Measurements from ENCODE around the gene ADAMTS6.

ADAMTS6 gene

DNA sequence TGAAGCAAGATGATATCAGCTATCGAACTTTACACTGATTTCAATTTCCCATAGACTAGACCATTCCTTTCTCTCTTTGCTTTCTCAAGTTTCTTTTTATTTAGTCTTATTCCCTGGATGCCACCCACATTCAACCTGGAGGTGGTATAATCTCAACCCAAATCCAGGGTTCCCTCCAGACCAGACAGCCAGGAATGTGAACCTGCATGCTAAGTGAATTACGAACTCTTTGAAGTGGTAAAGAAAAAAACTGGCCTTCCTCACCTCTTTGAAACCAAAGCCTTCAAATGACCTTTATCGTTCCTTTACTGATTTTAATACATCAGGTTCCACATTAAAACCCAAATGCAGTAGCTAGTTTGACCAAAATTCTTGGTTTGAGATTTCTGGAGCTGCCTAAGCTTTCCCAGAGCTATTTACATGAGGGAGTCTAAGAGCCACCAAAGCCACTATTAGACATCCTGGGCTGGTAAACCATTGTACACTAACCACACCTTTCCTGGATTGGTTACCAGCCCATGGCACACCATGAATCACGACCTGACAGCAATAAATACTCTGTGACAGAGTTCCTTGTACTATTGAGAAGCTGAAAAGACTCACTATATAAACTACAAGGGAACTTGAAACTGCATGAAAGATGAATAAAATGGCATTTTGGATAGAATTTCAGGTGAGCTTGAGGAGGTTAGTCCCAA, 323.7 kb downstream of the ADAMTS6 start:
- in situ Hi-C loops (cut with MboI; ENCODE audit: low sequenced_read_pairs), result no loop called here

DNA sequence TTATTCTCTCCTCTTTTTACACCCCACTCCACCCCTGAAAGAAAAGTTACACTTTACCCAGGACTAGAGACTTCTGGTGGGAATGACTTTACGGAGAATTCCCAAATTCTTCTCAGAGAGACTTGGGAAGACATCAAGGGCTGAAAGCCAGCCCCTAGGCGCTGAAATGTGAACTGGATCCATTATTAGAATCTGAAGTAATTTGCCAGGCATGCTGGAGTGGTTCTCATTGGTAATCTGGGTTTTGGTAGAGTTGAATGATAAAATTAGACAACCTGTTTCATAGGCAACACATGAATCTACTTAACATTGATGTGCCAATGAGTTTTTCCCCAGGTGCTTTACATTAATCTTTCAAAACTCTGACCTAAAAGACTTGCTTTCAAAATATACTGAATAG, 324.8 kb downstream of the ADAMTS6 start:
- in situ Hi-C loops (cut with MboI; ENCODE audit: low sequenced_read_pairs), result no loop called here

DNA sequence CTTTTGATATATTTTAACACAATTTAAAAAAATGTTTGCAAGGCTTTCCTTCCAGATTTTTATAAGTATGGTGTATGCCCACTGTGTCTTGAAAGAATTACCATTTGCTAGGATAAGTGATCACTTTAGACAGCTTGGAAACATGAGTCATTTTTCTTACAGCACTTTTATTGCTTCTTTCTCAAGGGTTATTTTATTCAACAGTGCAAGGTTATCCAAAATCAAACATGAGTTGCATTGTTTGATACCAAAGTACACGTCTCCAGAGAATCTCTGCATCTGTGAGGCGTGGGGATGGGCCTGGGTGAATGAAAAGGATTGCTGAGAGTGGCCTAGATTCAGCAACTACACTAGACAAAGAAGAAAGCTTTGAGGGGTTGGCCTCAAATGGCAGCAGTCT, 329.6 kb downstream of the ADAMTS6 start:
- in situ Hi-C loops (cut with MboI; ENCODE audit: low sequenced_read_pairs), result no loop called here

DNA sequence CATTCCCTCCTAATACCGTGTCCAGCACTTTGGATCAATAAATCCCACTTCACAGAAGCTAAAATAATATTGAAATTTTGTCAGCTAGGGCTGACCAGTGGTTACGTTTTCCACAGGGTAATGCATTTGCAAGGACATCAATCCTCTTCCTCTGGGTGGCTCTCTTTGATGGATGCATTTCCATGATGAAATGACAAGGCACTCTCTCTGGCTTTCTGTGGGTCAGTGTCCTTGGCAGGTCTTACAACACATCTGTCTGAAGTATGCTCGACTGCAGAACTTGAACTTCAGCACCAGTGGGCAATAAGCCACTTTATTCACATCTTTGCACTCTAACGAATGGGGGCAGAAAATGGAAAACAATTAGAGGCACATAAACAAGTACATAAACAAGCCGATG, 330.1 kb downstream of the ADAMTS6 start:
- in situ Hi-C loops (cut with MboI; ENCODE audit: low sequenced_read_pairs), result no loop called here

DNA sequence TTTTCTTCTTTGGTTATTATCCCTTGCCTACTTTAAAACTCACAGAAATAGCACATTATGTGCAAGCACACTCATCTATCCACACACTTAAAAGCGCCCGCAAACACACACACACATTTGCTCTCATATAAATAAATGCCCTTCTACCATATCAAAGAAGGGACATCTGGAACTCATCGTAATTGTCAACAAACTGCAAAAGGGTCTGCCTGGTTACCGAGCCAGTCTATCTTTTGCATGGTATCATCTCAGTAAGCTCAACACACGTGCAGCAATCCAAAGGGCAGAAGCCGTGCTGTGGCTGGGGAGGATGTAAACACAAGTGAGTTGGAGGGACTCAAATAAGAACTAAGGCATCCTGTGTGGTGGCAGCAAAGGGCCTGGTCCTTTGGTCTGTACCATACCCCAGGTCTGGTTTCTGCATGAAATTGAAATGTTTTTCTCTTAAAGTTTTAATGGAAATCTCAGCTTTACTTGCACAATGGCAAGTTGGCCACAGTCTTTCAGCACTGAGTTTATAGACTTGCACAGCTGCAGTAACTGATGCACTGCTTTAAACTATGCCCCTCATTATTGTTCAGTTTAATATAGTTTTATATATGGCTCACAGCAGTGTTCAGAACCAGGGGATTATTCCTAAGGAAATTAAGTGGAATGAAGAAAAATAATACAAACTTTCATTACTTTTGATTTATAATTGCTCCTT, 331.0 kb downstream of the ADAMTS6 start:
- in situ Hi-C loops (cut with MboI; ENCODE audit: low sequenced_read_pairs), result no loop called here

DNA sequence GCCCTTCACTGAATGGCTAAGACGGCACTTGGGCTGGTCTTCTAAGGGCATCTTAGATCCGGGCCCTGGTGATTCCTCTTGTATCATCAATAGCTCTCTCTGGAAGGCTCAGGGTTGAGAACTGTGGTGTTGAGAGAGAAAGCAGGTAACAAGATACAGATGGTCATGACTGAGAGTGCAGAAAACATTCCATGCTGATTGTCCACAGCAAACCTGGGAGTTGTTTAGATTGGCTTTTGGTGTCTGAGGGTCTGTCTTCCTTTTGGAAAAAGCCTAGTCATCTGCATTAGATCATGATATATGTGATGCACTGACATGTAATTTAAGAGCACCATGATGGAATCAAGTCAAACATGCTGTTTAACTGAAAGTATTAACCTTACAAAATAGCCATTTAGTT, 331.9 kb downstream of the ADAMTS6 start:
- in situ Hi-C loops (cut with MboI; ENCODE audit: low sequenced_read_pairs), result no loop called here

DNA sequence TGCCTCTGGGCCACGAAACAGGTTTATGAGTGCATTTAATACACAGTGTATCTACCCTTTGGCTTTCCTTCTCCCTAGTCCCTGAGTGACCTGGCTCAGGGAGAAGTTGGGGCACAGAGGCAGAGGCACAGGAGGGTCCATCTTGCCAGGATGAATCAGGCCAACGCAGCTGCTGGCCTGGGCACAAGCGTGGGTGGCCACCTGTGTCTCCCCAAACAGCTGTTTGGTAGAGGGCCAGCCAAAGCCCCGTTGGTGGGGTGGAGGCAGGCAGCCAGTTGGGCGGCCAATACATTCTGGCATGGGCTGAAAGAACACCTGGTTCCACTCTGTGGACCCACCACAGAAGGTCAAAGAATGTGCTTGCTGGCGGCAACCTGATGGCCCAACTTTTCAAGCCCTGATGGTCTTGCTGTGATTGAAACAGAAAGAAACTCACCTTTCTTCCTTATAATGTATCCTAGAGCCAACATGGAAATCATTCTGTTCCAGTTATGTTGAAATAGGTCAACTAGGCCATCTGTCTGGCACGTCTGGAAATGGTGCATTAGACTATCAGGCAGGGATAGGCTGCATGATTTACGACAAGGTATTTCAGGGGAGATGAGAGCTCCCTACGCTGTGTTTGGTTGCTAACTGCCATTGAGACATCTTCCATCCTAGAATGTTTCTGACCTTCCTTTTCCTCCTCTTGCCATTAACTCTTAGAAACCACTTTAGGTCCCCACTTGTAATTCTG, 337.4 kb downstream of the ADAMTS6 start:
- in situ Hi-C loops (cut with MboI; ENCODE audit: low sequenced_read_pairs), result no loop called here

DNA sequence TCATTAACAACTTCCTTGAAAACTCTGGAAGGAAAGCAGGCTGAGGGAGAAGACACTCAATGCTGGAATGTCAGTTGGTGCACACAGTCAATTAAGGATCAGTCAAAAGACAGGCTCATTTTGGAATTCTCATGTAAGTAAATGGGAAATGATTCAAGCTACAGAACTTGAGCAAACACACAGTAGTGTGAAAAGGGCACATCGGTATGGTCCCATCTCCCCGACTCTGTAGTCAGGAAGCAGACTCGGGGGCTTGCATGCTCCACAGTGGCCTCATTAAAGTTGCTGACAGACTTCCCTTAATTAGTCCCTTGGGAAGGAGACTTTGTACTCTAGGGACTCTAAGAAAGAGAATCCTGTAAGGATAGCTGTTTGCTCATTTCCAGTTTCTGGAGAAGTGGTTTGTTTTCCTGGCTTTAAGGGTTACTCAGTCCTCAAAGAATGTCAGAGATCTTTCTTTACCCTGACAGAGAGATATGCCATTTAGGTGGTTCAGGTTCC, 339.2 kb downstream of the ADAMTS6 start:
- in situ Hi-C loops (cut with MboI; ENCODE audit: low sequenced_read_pairs), result no loop called here

DNA sequence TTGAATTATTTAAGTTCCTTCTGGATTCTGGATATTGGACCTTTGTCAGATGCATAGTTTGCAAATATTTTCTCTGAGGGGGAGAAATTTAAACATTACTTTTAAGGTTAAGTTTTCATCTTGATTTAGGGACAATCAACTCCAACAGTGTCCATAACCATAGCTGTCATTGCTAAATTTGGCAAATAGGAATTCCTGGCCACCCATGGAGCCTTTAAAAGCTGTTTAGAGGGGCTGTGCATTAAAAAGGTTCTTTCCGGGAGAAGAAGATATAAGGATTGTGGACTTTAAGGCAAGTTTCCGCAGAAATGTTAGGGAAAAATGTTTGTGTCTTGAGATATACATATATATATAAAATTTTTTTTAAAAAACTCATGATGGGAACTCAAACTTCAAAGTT, 339.7 kb downstream of the ADAMTS6 start:
- in situ Hi-C loops (cut with MboI; ENCODE audit: low sequenced_read_pairs), result no loop called here

DNA sequence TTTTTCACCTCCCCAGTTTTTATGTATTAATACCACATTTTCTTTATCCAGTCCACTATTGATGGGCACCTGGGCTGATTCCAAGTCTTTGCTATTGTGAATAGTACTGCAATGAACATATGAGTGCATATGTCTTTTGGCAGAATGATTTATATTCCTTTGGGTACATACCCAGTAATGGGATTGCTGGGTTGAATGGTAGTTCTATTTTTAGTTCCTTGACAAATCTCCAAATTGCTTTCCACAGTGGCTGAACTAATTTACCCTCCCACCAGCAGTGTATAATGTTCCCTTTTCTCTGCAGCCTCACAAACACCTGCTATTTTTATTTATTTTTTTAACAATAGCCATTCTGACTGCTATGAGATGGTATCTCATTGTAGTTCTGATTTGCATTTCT, 340.2 kb downstream of the ADAMTS6 start:
- in situ Hi-C loops (cut with MboI; ENCODE audit: low sequenced_read_pairs), result no loop called here

DNA sequence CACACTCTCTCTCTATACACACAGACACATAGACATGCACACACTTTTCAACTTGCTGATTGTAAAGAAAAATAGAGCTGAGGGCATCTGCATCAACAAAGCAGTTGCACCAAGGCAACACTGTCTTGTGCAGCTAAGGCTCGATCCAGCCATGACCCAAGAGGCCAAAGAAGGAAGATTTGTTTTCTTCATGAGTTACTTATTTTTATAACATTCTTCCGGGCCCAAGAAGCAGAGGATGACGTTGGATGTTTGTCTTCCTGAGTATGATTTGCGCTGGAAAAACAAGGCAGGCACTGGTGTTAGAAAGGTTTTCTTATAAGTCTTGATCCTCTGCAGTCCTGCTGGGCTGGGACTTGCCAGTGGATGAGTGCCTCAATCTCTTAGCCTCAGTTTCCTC, 344.1 kb downstream of the ADAMTS6 start:
- in situ Hi-C loops (cut with MboI; ENCODE audit: low sequenced_read_pairs), result no loop called here

DNA sequence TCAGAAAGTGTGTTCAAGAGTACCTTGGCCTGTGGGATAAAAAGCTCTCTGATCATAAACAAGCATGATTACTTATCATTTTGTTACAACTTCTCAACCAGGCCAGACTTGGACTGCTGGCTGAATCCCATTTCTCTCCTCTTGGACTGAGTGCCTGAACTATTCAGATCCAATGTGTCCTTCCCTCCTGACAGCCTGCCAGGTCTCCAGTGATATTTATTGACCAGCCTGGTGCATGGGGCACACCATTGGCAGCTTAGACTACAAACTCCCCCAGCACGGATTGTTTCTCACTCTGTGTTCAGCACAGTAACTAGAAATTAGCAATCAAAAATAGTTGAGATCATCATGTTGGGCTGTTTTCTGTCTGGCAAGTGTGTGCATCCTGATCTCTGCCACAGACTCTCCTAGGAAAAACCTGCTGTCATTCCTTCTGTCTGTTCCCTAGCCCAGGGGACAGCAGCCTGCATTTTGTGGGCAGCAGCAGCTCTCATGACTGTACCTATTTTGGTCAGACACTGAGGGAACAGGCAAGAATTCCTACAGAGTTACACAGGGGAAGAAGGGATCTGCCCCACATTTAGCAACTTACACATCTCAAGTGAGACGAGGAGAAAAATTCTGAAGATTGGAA, 348.1 kb downstream of the ADAMTS6 start:
- in situ Hi-C loops (cut with MboI; ENCODE audit: low sequenced_read_pairs), result no loop called here

DNA sequence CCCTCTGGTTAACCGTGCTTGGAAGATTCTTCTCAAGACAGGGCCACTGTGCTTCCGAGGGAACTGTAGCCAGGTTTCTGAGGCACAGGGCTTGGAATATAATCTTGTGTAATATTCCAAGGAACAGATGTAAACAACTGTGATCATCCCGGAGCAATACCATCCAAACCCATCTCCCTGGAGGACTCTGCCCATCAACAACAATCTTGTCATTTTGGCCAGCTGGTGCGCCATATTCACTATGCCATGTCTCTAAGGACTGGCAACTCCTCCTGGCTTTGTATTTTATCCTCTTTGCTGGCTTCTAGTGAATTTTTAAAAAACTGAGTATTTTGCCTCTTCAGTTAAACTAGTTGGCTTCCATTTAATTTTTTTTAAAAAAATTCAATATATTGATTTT, 349.3 kb downstream of the ADAMTS6 start:
- in situ Hi-C loops (cut with MboI; ENCODE audit: low sequenced_read_pairs), result no loop called here

DNA sequence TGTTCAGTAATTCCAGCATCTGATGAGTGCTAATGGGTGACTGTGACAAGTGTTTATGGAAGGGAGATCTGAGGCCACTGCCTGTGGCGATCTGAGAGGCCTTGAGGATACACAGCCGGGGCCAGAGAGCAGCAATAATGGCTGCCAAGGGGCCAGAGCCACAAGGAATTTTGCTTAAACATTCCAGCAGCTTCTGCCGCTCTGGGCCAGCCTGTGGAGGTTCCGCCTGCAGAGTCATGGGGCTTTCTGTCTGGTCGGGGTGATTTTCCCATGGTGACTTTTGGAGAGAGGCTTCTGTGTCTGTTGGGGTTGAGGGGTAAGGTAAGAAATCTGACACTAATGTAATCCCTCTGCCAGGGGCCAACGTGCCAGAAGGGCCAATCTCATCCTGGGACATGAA, 353.5 kb downstream of the ADAMTS6 start:
- in situ Hi-C loops (cut with MboI; ENCODE audit: low sequenced_read_pairs), result no loop called here

DNA sequence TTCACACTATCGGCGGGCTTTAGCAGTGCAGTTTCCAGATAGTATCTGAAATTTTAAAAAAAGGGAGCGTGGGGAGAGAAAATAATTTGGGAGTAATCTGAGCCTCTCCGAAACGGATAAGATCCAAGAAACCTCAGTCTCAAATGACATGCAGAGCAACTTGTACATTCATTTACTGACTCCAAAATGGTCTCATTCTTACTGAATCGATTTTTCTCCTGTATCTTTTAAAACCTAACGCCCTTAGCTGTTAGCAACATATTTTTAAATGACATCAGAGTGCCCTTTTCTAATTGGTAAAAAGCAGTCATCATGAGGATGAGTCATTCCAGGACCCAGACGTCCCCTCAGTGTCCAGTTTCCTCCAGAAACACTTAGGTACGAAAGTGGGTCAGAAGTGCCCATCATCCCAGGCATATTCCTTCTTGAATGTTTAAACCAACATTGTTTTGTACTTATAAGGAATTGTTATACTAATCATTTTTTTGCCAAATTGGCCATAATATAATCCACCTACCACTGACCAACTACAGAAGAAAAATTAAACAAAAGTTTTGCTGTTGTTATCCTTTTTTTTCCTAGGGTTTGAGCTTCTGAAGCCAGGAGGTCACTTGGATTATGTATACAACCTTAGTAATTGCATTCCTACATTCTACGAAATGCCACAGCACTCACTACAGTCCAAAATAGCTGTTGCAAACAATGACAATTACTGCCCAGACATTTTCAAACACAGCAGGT, 354.4 kb downstream of the ADAMTS6 start:
- in situ Hi-C loops (cut with MboI; ENCODE audit: low sequenced_read_pairs), result no loop called here

DNA sequence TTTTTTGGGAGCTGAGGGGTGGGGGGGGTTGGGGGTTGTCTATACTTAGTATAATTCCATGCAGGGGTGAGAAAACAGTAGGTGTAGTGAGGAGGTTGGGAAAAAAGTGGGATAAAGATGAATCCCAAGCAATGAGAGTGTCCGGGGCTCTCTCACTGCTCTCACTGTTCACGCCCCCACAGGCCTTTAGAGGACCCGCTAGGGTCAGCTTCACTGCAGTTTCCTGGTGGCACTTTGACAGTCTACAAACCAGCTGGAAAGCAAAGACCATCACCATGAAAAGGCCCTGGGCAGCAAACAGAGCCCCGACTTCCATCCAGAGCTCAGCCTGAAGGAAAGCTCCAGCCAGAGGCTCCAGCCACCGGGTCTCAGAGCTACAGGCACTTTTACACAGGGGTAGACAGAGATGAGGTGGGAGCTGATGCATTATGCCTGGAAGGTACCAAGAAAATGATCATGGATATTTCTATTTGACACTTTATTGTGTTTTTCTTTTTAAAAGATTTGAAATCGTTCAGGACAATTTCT, 355.1 kb downstream of the ADAMTS6 start:
- in situ Hi-C loops (cut with MboI; ENCODE audit: low sequenced_read_pairs), result no loop called here

DNA sequence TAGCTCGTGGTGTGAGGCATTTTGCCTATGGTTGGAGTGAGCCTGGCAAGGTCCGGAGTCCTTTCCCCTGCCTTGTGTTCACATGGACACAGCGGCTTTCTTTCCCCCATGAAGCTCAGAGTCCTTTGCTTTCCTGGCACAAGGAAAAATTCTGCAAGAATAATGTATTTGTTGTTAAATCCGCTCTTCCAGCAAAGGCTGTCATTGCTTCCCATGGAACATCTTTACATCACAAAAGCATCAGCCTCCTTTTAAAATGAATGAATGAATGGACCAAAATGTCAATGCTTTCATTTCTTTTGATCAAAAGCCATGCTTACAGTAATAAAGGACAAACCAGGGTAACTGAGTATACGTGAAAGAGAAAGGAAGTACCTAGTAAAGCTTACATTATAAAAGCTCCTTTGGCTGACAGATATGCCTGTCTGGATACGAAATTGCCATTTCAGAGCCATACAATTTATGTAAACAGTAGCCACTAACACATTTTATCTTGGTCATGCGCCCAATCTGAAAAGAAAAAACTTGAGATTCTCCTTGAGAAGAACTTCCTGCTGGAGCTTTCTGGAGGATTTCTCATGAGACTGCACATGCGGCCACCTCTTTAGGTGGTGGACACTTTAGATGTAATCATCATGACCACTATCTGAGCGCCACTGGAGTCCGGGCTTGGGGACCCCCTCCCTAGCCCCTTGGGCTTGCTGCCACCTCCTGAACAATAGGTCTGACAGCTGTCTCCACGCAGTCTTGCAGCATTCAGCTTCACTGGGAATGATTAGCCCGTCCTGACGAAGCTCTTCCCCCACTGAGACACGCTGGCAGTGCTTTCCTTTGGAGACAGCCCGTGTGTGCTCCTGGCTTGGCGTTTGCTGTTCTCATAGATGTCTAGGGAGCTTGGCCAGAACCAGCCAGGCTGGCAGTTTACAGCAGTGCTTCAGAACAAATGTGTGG, 355.9 kb downstream of the ADAMTS6 start:
- in situ Hi-C loops (cut with MboI; ENCODE audit: low sequenced_read_pairs), result no loop called here

DNA sequence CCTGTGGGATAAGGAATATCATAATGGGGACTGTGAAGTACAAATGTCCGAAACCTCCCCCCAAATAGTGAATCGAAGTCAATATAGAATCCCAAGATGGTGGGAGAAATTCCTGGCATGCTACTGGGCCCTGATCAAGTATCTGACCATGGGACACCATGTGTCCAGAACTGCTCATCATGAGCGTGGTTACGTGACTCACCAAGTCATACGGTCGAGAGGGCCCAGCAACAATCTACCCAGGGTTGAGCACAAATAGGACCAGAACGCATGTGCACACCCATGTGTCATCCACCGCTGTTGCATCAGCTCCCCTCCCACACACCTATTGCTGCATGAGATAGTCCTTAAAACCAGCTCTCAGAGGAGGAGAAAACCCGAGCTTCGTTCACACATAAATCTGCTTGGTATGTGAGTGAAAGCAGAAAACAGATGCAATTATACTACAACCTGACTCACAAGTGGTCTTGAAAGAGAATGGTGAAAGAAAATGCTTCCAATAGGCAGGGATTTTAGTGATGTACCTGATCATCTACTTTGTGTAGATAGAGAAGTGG, 359.8 kb downstream of the ADAMTS6 start:
- in situ Hi-C loops (cut with MboI; ENCODE audit: low sequenced_read_pairs), result no loop called here

DNA sequence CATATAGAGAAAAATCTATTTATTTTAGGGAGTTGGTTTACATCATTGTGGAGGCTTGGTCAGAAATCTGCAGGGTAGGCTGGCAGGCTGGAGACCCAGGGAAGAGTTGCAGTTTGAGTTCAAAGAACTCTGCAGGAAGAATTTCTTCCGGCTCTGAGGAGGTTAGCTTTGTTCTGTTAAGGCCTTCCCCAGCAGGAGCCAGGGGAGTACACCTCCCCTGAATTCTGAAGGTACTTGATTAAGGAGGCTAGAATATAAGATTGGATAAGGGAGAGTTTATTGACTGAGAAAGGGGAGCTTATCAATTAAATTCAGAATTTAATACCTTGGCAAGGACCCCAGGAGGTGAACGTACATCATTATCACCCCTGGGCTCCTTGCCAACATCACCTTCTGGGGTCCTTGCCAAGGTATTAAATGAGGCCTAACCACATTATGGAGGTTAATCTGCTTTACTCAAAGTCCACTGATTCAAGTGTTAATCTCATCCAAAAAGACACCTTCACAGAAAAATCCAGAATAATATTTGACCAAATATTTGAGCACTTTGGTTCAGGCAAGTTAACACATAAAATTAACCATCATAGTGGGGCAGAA, 361.3 kb downstream of the ADAMTS6 start:
- in situ Hi-C loops (cut with MboI; ENCODE audit: low sequenced_read_pairs), result no loop called here

Data from HL-60/S4 treated with phorbol 12-myristate 13-acetate at 8.2 ng/mL for 4 days and 3 days (cell line).